Activated naive CD4-positive, alpha-beta T cell treated with anti-CD3 and anti-CD28 coated beads, Interleukin-2, amount 50 U/mL, for 16 hours (primary cell): ENCODE measurements around the gene RALGAPA2.

Experiments
- DNase-seq: peaks from one replicate; pipeline ENCODE4 v3.0.0-alpha.2; 2020

Gene RALGAPA2

GRCh38 chr20:20529597-20529996, 182.8 kb downstream of the RALGAPA2 start:
- no peak for DNase-seq

GRCh38 chr20:20528861-20529260, 183.6 kb downstream of the RALGAPA2 start:
- DNase-seq: no peak

GRCh38 chr20:20527661-20528060, 184.8 kb downstream of the RALGAPA2 start:
- DNase-seq: no peak

- DNase-seq: no peak
These were observed 186.7 kb downstream of the RALGAPA2 start for GRCh38 chr20:20525756-20526155.

- no peak for DNase-seq
These were observed 187.2 kb downstream of the RALGAPA2 start for GRCh38 chr20:20525214-20525613.

- no peak for DNase-seq
These were observed 187.7 kb downstream of the RALGAPA2 start for GRCh38 chr20:20524756-20525155.

GRCh38 chr20:20521736-20522135, 190.7 kb downstream of the RALGAPA2 start:
- DNase-seq: no peak

- no peak for DNase-seq
These were observed 191.7 kb downstream of the RALGAPA2 start for GRCh38 chr20:20520776-20521175.

GRCh38 chr20:20519269-20519668, 193.2 kb downstream of the RALGAPA2 start:
- no peak for DNase-seq

- DNase-seq: no peak
These were observed 194.2 kb downstream of the RALGAPA2 start for GRCh38 chr20:20518263-20518662.

- no peak for DNase-seq
These were observed 195.1 kb downstream of the RALGAPA2 start for GRCh38 chr20:20517296-20517695.

GRCh38 chr20:20513720-20514119, 198.7 kb downstream of the RALGAPA2 start:
- DNase-seq: no peak

- no peak for DNase-seq
These were observed 206.9 kb downstream of the RALGAPA2 start for GRCh38 chr20:20505554-20505953.

- DNase-seq: no peak
These were observed 208.5 kb downstream of the RALGAPA2 start for GRCh38 chr20:20503777-20504530.

- no peak for DNase-seq
These were observed 211.3 kb downstream of the RALGAPA2 start for GRCh38 chr20:20501128-20501527.

GRCh38 chr20:20500312-20500711, 212.1 kb downstream of the RALGAPA2 start:
- DNase-seq: no peak

GRCh38 chr20:20499439-20499838, 213.0 kb downstream of the RALGAPA2 start:
- no peak for DNase-seq

GRCh38 chr20:20498076-20498861, 214.2 kb downstream of the RALGAPA2 start:
- no peak for DNase-seq

GRCh38 chr20:20497242-20497978, 215.0 kb downstream of the RALGAPA2 start:
- DNase-seq: no peak

GRCh38 chr20:20495729-20496503, 216.5 kb downstream of the RALGAPA2 start:
- DNase-seq: no peak

GRCh38 chr20:20493701-20494100, 218.7 kb downstream of the RALGAPA2 start:
- DNase-seq: no peak

- no peak for DNase-seq
These were observed 219.7 kb downstream of the RALGAPA2 start for GRCh38 chr20:20492521-20493332.
